ENCODE measurements around the gene DNM3.

The DNM3 gene

GRCh38 chr1:172254521-172255222, 413.4 kb downstream of the DNM3 start:
- no peak for DNase-seq

DNA sequence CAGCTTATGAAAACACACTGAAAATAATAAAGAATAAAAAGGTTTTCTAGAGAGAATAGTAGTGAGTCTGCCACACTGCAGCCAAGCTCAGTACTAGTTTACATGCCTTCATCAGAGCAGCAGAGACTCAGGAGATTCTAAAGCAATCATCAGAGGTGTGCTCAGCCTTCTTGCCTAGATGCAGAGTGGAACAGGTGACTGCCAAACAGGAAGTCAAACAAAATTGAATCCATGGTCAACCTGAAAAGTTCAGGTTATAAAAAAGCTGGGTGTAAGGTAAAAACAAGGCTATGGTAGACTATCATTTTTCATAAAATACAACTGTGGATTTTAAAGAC, 413.9 kb downstream of the DNM3 start:
- no peak for DNase-seq

DNA sequence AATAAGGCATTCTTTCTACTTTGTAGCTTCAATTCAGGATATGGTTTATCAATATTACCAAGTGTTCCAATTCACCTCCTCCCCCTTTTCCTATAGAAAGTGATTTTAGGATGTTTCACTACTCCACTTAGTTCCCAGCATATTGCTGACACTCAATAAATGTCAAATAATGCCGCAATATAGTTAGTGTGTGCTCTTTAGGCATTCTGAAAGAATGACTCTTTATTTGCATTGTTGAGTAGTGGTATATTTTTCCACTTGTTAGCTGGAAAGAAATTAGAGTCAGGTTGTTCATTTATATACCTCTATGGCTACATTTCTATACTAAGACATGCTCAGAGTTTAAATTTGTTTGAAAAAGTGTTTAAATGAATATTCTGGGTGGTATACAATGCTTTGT, 424.6 kb downstream of the DNM3 start:
- DNase-seq = no peak

DNA sequence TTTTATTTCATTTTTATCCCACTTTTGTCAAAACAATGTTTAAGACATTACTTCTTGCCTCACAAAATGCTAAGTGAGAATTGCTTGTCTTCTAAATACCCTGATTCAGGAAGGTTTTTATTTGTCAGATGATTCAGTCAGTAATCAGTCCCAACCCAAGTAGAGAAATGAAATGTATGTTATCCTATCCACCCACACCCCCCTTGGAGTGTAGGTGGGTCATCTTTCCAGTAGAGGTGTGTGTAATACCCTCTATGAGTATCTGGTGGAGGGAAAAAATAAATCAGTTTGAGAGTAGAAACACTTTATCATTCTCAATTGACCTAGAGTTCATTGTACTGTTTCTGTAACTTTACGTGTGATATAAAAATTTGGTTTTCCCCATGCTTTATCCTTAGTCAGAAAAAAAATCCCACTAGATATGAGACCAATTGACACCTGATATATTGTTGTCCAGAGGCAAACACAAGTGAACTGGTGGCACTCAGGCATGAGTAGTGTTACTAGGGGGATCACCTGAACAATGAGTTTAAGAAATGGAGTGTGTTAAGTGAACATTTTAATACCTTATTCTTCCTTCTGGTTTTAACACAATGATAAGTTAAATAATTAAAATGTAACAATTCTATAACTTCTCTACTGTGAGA, 425.4 kb downstream of the DNM3 start:
- DNase-seq = no peak

DNA sequence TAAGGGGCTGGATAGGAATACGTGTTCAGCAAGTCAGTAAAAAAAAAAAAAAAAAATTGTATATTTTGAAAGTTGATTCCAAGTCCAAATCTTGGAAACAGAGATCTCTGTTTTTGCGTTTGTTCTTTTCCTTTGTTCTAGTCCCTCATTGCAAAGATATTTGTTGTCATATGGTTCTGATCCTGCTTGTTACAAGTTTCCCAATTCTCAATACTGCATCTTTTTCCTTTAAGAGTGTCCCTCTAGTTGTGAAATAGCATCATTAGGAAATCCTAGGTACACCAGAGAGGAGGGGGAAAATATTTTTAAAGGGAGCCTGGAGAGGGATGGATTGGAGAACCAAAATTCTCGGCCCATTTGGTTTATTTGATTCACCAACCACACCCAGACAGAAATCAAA, 426.9 kb downstream of the DNM3 start:
- DNase-seq = no peak

DNA sequence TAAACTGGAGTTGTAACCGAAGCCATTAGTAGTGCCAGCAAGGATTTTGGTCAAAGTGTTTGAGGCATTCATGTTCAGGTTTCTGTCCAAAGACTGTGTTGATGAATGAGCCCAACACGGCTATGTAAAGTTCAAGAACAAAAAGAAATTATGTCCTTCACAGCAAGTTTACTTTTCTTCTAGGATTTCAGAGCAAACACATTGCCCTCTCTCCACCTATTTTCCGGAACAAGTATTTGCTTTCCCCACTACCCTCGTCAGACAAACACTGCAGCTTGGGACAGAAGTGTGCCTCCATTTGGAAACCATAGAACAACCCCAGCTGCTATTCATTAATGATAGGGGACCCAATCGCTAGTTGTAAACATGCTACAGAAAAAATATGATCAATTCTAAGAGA, 427.8 kb downstream of the DNM3 start:
- DNase-seq = no peak

DNA sequence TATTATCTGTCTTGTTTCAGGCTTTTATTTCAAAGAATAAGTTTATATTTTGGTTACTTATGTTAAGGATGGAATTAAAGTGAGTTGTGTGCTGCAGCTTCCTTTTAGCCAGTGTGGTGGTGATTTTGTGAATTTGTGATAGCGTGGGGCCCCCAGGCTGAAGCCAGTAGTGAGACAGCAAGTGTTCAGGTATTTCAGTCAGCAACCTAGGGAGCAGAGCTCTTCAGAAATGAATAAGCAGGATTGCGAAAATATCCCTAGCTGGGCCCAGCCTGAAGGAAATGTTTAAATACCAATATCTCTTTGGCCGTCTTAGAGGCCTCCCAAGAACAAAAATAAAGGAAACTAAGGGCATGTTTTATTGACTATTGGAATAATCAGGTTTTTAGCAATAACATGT, 428.3 kb downstream of the DNM3 start:
- DNase-seq = no peak

DNA sequence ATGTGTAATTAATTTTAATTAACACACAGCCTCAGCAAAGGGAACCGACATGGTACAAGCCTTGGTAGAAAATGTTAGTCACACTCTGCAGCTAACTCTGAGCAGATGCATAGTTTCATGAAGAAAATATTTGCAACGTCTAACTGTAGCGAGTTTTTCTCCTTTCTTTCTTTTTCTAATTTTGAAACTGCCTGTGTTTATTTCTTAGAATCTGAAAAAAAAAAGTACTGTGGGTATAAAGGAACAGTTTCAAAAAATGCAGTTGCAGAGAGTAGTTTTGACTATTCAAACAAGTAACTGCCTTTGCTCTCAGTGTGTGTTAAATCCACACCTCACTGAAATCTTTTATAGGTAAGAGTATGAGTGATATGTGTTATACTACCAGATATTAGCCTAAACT, 429.3 kb downstream of the DNM3 start:
- no peak for DNase-seq

DNA sequence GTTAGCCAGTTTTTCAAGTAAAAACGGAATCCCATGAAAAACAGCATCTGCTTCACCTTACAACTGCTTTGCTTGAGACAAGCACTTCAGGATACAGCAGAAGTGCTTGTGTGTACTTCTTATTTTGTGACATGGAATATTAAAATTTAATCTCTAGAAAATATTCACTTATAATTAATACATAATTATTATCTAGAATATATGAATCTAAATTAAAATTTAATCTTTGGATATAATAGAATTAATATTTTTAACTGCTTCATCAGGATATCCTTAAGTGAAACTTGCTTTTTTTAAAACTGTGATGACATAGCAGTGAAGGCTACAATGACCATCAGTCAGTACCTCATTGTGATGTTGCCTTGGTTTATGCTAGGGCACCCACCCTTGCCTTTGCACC, 430.8 kb downstream of the DNM3 start:
- no peak for DNase-seq

DNA sequence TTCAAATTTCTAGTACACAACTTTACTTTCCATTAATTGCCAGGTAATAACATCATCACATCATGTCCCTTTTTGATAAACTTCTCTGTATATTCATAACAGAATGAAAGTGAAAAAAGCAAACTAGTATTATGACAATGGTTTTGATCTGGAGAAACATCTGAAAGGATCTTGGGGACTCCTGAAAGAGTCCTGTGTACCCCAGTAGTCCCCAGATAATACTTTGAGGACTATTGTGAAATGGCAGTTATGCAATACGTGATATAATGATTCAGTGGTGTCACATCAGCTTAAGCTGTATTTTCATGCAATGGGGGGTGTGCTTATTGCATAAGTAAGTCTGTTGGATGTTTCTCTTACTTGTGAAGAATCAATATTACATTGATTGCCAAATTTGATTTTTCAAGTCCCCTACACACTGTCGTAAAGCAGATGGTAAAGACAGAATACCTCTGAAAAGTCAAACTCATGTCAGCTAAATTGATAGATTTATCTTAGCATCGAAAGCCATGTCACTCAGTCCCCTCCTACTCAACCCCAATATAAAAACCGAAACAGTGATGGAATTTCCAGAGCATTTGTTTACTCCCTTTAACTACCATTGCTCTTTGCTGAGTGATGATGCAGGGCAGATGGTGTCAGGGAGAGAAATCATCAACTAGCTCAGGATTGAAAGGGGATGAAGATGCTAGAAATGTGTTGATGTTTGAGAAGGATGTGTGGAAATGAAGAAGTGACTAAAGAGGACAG, 432.5 kb downstream of the DNM3 start:
- DNase-seq = no peak

GRCh38 chr1:172275478-172275877, 434.2 kb downstream of the DNM3 start:
- no peak for DNase-seq

DNA sequence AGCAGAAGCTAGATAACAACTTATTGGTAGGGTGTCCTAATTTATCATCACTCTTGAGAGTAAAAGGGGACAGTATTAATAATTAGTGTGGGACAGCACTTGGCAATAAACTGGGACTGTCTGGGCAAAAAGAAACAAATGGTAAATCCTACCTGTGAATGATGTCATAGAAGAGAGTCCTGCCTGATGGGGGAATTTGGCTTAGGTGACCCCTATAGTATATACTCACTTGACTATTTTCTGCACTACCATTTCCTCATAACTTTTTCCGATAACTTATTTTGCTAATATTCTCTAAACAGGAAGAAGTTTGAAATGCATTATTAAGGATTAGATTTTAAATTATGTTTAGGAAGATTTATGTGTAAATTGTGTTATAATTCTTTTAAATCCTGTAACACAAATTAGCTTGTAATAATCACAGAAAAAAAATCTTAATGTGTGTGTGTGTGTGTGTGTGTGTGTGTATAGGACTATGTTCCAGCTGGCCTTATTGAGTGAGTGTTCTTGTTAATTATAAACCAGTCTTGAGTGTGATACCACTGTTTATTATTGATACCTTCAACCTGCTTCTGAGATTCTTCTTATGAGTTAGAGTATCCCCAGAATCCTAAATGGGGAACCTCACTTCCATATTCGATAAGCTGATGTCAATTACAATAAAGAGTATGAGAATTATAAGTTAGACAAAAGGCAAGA, 435.0 kb downstream of the DNM3 start:
- DNase-seq = no peak

DNA sequence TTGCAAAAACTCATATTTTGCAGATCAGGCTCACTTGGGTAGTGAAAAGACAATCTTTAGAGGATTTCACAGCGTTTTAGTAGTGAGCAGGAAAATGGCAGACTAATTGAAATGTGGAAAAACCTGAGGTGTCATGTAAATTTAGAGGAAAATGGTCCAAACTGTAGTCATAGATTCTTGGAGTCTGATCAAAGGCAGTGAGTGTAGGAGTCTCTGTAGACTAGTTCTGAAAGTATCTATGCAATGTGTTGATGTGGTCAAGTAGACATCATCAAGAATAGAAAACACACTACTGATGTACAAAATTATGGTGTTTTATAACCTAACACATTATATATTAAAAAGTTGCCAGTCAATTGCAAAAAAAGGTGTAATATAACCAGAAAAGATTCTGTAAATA, 436.0 kb downstream of the DNM3 start:
- DNase-seq = no peak

DNA sequence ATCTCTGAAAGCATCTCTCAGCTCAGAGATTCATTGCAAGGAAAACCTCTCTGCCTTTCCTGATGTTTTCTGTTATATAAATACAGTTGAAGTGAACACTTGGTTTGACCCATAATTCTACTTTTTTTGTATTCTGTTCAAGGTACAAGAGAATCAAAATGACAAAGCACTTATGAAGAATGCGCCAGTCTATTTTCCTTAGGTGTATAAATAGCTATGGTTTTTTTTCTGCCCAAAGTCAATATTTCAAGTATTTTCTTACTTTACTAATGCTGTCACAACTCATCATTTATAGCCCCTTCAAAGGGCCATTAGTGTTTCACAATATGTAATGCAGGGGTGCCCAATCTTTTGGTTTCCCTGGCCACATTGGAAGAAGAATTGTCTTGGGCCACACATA, 436.7 kb downstream of the DNM3 start:
- DNase-seq = no peak

DNA sequence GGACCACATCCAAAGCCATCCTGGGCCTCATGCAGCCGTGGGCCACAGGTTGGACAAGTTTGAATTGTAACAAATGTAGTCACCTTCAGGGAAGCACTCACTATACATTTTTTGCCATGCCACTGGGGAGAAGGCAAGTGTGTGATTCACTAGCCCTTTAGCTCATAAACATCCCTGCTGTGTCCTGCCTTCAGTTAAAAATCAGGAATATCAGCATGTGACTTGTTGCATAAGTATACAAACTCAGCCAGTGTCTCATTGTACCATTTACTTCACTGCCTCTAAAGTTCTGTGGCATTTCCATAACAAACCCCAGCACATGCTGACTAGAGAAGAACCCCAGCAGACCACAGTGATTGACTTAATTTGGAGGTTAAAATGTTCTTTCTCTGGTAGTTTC, 437.2 kb downstream of the DNM3 start:
- DNase-seq = no peak

- no peak for DNase-seq
These were observed 438.8 kb downstream of the DNM3 start for GRCh38 chr1:172279939-172280636.

DNA sequence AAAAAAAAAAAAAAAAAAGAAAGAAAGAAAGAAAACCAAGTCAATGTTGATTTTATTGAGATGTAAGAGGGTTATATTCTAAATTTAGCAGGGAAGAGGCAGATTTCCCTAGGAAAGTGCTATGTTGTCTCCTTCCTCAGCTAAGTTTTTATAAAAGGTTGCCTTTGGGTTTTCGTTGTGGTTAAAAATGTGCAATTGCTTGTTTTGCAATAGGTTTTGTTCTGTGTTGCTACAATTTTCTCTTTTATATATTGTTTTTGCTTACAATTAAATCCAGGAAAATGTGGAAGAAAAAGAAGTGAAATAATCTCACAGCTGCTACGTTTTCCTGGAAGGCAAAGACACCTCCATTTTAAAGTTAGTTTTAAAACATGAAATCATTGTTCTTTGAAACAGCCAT, 442.5 kb downstream of the DNM3 start:
- no peak for DNase-seq

DNA sequence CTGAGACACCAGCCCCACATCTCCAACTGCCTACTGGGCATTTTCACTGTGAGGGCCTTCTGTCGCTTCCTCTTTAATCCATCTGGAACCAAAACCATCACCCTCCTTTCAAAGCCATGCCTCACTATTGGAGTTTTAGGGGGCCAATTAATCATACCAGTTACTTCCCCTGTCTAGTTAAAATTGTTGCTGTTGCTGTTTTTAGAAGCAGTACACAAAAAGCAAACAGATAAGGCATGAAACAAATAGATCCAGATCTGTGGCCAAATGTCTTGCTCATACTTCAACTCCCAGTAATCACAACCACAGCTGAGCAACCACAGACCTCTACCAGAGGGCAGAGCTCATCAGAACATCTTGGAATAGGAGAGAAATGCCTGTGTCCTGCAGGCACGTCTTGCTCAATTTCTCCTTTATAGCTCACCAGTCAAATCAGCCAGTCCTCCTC, 445.4 kb downstream of the DNM3 start:
- no peak for DNase-seq

GRCh38 chr1:172287208-172287607, 445.9 kb downstream of the DNM3 start:
- no peak for DNase-seq

GRCh38 chr1:172288581-172288980, 447.3 kb downstream of the DNM3 start:
- DNase-seq = no peak

DNA sequence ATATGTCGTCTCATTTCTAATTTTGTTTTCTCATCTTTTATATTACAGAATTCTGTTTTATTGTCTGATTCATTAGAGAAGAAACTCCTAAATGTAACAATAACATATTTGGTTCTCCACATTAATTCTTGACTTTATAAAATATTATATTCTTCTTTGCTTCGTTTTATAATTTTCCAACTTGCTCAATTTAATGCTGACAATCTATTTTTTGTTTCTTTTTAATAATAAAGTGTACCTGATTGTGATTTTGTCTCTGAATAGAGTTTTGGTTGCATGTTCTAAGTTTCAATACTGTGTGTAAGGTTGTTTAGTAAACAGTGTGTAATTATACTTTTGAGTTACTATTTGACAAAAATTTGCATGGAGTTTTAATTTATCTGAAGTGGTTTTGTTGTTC, 448.1 kb downstream of the DNM3 start:
- no peak for DNase-seq

DNA sequence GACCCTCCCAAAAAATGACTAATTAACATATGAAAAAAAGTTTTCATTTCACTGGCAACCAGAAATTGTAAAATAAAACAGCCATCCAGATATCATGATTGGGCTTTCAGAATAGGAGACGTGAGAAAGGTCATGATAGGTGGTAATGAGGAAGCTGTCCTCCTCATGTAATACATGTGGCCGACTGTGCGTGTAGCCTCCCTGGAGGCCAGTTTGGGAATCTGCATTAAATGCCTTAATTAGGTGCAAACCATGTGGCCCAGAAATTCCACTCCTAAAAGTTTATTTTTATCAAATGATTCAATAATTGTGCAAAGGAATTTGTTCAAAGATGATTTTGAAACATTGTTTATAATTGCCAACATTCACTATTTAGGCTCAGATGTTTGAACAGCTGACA, 451.5 kb downstream of the DNM3 start:
- no peak for DNase-seq

DNA sequence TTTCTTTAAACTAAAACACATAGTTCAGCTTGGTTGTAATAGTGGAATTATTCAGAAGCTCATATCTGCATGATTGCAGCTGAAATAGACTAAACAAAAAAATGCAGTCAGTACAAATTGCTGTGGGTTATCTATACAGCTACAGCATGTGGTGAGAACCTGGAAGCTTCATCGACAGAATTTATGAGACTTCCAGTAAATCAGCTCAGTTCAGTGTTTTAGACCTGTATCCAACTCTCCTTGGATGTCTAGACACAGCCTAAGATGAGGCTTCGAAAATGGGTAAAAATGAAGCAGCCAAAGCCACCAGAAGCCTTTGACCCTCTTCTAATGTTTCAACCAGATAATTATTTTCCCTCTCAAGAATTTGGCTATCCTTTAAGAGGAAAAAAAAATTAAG, 452.1 kb downstream of the DNM3 start:
- DNase-seq = no peak
